HFFc6 (cell line): ENCODE results near the gene RBBP6. TPM values are rescaled to one million over a fixed set of nuclear protein-coding genes. Genes with fewer than 3 reads are reported as not detected.
A peak's percentile ranks its signal among the peaks of the same experiment; 100 is the strongest.
"Not testable (repeated sequence)": the region's sequence is repeated elsewhere in the genome, so short reads cannot be mapped to it uniquely, and the experiment has no call there.

Source experiments
- DNase-seq: peaks from one replicate; pipeline ENCODE4 v3.0.0-alpha.2; 2018
- H3K27ac Mint-ChIP-seq: 2 replicates; pipeline ENCODE4 v1.8.0; 2020; ENCODE audit warnings: mild to moderate bottlenecking, mixed read lengths
- H3K27me3 Mint-ChIP-seq: 2 replicates; pipeline ENCODE4 v1.8.0; 2021; ENCODE audit warnings: mild to moderate bottlenecking, moderate library complexity, mixed read lengths; ENCODE audit not compliant: insufficient read depth
- H3K36me3 Mint-ChIP-seq: 2 replicates; pipeline ENCODE4 v1.8.0; 2021; ENCODE audit warnings: low read depth, mixed read lengths
- H3K4me1 Mint-ChIP-seq: 2 replicates; pipeline ENCODE4 v1.8.0; 2020; ENCODE audit warnings: low read depth, mixed read lengths
- H3K4me3 Mint-ChIP-seq: 2 replicates; pipeline ENCODE4 v1.8.0; 2020; ENCODE audit warnings: mild to moderate bottlenecking, moderate library complexity, mixed read lengths
- H3K9me3 Mint-ChIP-seq: 2 replicates; pipeline ENCODE4 v1.8.0; 2020; ENCODE audit warnings: mild to moderate bottlenecking, mixed read lengths
- CTCF ChIP-seq: fragments of 200-600 bp; sonication (generic); IDR thresholded peaks from 2 replicates; pipeline ENCODE4 v1.5.0; 2021; ENCODE audit warnings: antibody characterized with exemption, mild to moderate bottlenecking
- total RNA-seq, 6 experiments: library from RNA; stranded (reverse); fragmentation: NEBNext Ultra II Directional; extraction: Animal tissue kit (Norgen Biotek cat#: 25700); gene quantifications; 2 replicates in 1 of 6; 3 replicates in 5 of 6; pipeline ENCODE4 v1.2.3, GENCODE V29; 2021

RBBP6 gene
- total RNA-seq, 6 experiments from 2014 or later: 25.5 to 31.1 (median 29.4) TPM

GRCh38 chr16:24568392-24568791 is 29.0 kb downstream of the RBBP6 start:
- peak; percentile 67 for TF ChIP-seq CTCF
- DNase-seq: no peak
- peaks cover 5% of the 10 kb centered on the region; the same call in 1 of the 2 replicates for H3K9me3 Mint-ChIP-seq
- H3K27me3 Mint-ChIP-seq: no peaks in the 10 kb centered on the region
- H3K4me1 Mint-ChIP-seq: no peaks in the 10 kb centered on the region
- no peak overlapping the region for H3K4me3 Mint-ChIP-seq
- peaks cover 65% of the 10 kb centered on the region for H3K36me3 Mint-ChIP-seq
- H3K27ac Mint-ChIP-seq: no peak overlapping the region

- Mint-ChIP-seq H3K9me3 (peaks cover 14% of the 10 kb centered on the region; the same call in 1 of the 2 replicates), H3K27ac (no peak overlapping the region), H3K36me3 (peaks cover 69% of the 10 kb centered on the region), H3K4me1 (peaks cover under 1% of the 10 kb centered on the region), H3K27me3 (no peaks in the 10 kb centered on the region), H3K4me3 (no peak overlapping the region)
- no peak for DNase-seq
- no peak for TF ChIP-seq CTCF
Observed at GRCh38 chr16:24571096-24571495, 31.7 kb downstream of the RBBP6 start.

- Mint-ChIP-seq H3K4me3 (no peak overlapping the region), H3K27me3 (no peaks in the 10 kb centered on the region), H3K27ac (no peak overlapping the region), H3K9me3 (peaks cover 14% of the 10 kb centered on the region; the same call in 1 of the 2 replicates), H3K36me3 (peaks cover 66% of the 10 kb centered on the region), H3K4me1 (peaks cover 11% of the 10 kb centered on the region)
- no peak for TF ChIP-seq CTCF
- no peak for DNase-seq
Observed at GRCh38 chr16:24572069-24572468, 32.7 kb downstream of the RBBP6 start.

- Mint-ChIP-seq H3K9me3 (peaks cover 14% of the 10 kb centered on the region; the same call in 1 of the 2 replicates), H3K4me3 (no peak overlapping the region)
Observed at GRCh38 chr16:24573141-24573540, 33.8 kb downstream of the RBBP6 start.

GRCh38 chr16:24574515-24575485 is 35.4 kb downstream of the RBBP6 start:
- not testable (repeated sequence) for H3K27me3 Mint-ChIP-seq, H3K4me3 Mint-ChIP-seq, DNase-seq, H3K27ac Mint-ChIP-seq
- Mint-ChIP-seq H3K36me3 (peaks cover 41% of the 10 kb centered on the region), H3K4me1 (peaks cover 15% of the 10 kb centered on the region), H3K9me3 (peaks cover 14% of the 10 kb centered on the region; the same call in 1 of the 2 replicates)

More at GRCh38 chr16:24573141-24573540, 33.8 kb downstream of the RBBP6 start:
- DNase-seq: no peak
- no peak for TF ChIP-seq CTCF
- H3K27ac Mint-ChIP-seq: peak overlapping the region; percentile 9; the same call in 1 of the 2 replicates
- H3K36me3 Mint-ChIP-seq: peaks cover 57% of the 10 kb centered on the region
- peaks cover 15% of the 10 kb centered on the region for H3K4me1 Mint-ChIP-seq
- no peaks in the 10 kb centered on the region for H3K27me3 Mint-ChIP-seq

- Mint-ChIP-seq H3K36me3 (peaks cover 31% of the 10 kb centered on the region), H3K4me1 (peaks cover 21% of the 10 kb centered on the region), H3K9me3 (peaks cover 14% of the 10 kb centered on the region; the same call in 1 of the 2 replicates)
- not testable (repeated sequence) for H3K4me3 Mint-ChIP-seq, DNase-seq, H3K27ac Mint-ChIP-seq, H3K27me3 Mint-ChIP-seq
Observed at GRCh38 chr16:24575791-24576190, 36.4 kb downstream of the RBBP6 start.
